Measurements from ENCODE around the gene BBIP1.

- TF ChIP-seq EZH2 (IDR thresholded peaks at IDR 0.05; ENCODE audit: borderline replicate concordance, insufficient read depth, low read length, poor library complexity, severe bottlenecking) (no peak), CTCF (IDR thresholded peaks at IDR 0.05; ENCODE audit: poor library complexity, severe bottlenecking) (no peak), POLR2AphosphoS5 (IDR thresholded peaks at IDR 0.05) (peak; percentile 88), SMC3 (conservative IDR thresholded peaks at IDR 0.05; ENCODE audit: poor library complexity) (no peak), MXI1 (conservative IDR thresholded peaks at IDR 0.05; ENCODE audit: poor library complexity, severe bottlenecking) (peak; percentile 81)
- TF ChIP-seq, protein P1, sequence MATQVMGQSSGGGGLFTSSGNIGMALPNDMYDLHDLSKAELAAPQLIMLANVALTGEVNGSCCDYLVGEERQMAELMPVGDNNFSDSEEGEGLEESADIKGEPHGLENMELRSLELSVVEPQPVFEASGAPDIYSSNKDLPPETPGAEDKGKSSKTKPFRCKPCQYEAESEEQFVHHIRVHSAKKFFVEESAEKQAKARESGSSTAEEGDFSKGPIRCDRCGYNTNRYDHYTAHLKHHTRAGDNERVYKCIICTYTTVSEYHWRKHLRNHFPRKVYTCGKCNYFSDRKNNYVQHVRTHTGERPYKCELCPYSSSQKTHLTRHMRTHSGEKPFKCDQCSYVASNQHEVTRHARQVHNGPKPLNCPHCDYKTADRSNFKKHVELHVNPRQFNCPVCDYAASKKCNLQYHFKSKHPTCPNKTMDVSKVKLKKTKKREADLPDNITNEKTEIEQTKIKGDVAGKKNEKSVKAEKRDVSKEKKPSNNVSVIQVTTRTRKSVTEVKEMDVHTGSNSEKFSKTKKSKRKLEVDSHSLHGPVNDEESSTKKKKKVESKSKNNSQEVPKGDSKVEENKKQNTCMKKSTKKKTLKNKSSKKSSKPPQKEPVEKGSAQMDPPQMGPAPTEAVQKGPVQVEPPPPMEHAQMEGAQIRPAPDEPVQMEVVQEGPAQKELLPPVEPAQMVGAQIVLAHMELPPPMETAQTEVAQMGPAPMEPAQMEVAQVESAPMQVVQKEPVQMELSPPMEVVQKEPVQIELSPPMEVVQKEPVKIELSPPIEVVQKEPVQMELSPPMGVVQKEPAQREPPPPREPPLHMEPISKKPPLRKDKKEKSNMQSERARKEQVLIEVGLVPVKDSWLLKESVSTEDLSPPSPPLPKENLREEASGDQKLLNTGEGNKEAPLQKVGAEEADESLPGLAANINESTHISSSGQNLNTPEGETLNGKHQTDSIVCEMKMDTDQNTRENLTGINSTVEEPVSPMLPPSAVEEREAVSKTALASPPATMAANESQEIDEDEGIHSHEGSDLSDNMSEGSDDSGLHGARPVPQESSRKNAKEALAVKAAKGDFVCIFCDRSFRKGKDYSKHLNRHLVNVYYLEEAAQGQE (IDR thresholded peaks at IDR 0.05; ENCODE audit: borderline replicate concordance) = no peak
Observed at GRCh38 chr10:110918643-110919348, at the start of gene BBIP1.
